Inflammatory macrophage (primary cell): ENCODE data around the gene KIAA1328.
"Not testable (repeated sequence)": the region's sequence is repeated elsewhere in the genome, so short reads cannot be mapped to it uniquely, and the experiment has no call there.

Source experiments
- DNase-seq, 2 donors: peaks; one replicate each; pipeline ENCODE4 v3.0.0-alpha.2; 2020 to 2022

KIAA1328 gene

GRCh38 chr18:36888778-36889177 is 59.9 kb downstream of the KIAA1328 start:
- no peak for DNase-seq

GRCh38 chr18:36889321-36889720 is 60.4 kb downstream of the KIAA1328 start:
- no peak for DNase-seq

- no peak for DNase-seq
Measured at GRCh38 chr18:36889742-36890141, 60.8 kb downstream of the KIAA1328 start.

GRCh38 chr18:36890598-36890997 is 61.7 kb downstream of the KIAA1328 start:
- DNase-seq = no peak

- no peak for DNase-seq
Measured at GRCh38 chr18:36893227-36893626, 64.3 kb downstream of the KIAA1328 start.

GRCh38 chr18:36895606-36896005 is 66.7 kb downstream of the KIAA1328 start:
- no peak for DNase-seq

- DNase-seq = no peak
Measured at GRCh38 chr18:36897253-36897652, 68.3 kb downstream of the KIAA1328 start.

- peak; percentile 36 to 43 for DNase-seq
Measured at GRCh38 chr18:36899289-36899688, 70.4 kb downstream of the KIAA1328 start.

- DNase-seq = no peak
Measured at GRCh38 chr18:36900466-36900865, 71.5 kb downstream of the KIAA1328 start.

GRCh38 chr18:36901277-36901701 is 72.4 kb downstream of the KIAA1328 start:
- no peak for DNase-seq

- no peak for DNase-seq
Measured at GRCh38 chr18:36903215-36903928, 74.4 kb downstream of the KIAA1328 start.

GRCh38 chr18:36905571-36905970 is 76.6 kb downstream of the KIAA1328 start:
- no peak for DNase-seq

GRCh38 chr18:36909282-36909681 is 80.4 kb downstream of the KIAA1328 start:
- DNase-seq = not testable (repeated sequence)

- peak in 1 of 2 donors; percentile 5 for DNase-seq
Measured at GRCh38 chr18:36912887-36913286, 84.0 kb downstream of the KIAA1328 start.

GRCh38 chr18:36917907-36918306 is 89.0 kb downstream of the KIAA1328 start:
- no peak for DNase-seq

- DNase-seq = no peak
Measured at GRCh38 chr18:36929601-36930000, 100.7 kb downstream of the KIAA1328 start.

GRCh38 chr18:36931106-36931505 is 102.2 kb downstream of the KIAA1328 start:
- DNase-seq = no peak

GRCh38 chr18:36933552-36933951 is 104.6 kb downstream of the KIAA1328 start:
- DNase-seq = no peak

- DNase-seq = no peak
Measured at GRCh38 chr18:36934884-36935283, 106.0 kb downstream of the KIAA1328 start.

- peak; percentile 33 to 34 for DNase-seq
Measured at GRCh38 chr18:36942264-36942663, 113.3 kb downstream of the KIAA1328 start.

- no peak for DNase-seq
Measured at GRCh38 chr18:36947820-36948348, 119.0 kb downstream of the KIAA1328 start.

GRCh38 chr18:36950282-36950681 is 121.4 kb downstream of the KIAA1328 start:
- no peak for DNase-seq

- DNase-seq = no peak
Measured at GRCh38 chr18:36950960-36951359, 122.0 kb downstream of the KIAA1328 start.

GRCh38 chr18:36953047-36953446 is 124.1 kb downstream of the KIAA1328 start:
- DNase-seq = no peak

GRCh38 chr18:36960038-36960437 is 131.1 kb downstream of the KIAA1328 start:
- no peak for DNase-seq
